HEK293T (cell line): ENCODE results near the gene BLVRA.

Source experiments
- BHLHE40 ChIP-seq: fragments of 450-650 bp; IDR thresholded peaks from 2 replicates; pipeline ENCODE4 v1.6.1; 2016; ENCODE audit warnings: mild to moderate bottlenecking, moderate library complexity, borderline replicate concordance
- CTBP1 ChIP-seq: fragments of 450-650 bp; IDR thresholded peaks from 2 replicates; pipeline ENCODE4 v1.6.1; 2016; ENCODE audit warnings: borderline replicate concordance
- ELF4 ChIP-seq: fragments of 450-650 bp; IDR thresholded peaks from 2 replicates; pipeline ENCODE4 v1.6.1; 2017; ENCODE audit warnings: antibody characterized with exemption
- FOXA1 ChIP-seq: fragments of 450-650 bp; IDR thresholded peaks from 2 replicates; pipeline ENCODE4 v1.6.1; 2016; ENCODE audit warnings: mild to moderate bottlenecking
- FOXK2 ChIP-seq: fragments of 450-650 bp; IDR thresholded peaks from 2 replicates; pipeline ENCODE4 v1.6.1; 2016; ENCODE audit warnings: mild to moderate bottlenecking
- FOXM1 ChIP-seq: fragments of 450-650 bp; IDR thresholded peaks from 2 replicates; pipeline ENCODE4 v1.6.1; 2017; ENCODE audit warnings: mild to moderate bottlenecking, borderline replicate concordance
- HDGF ChIP-seq: fragments of 450-650 bp; IDR thresholded peaks from 2 replicates; pipeline ENCODE4 v1.6.1; 2017; ENCODE audit warnings: antibody characterized with exemption, borderline replicate concordance
- L3MBTL2 ChIP-seq: fragments of 450-650 bp; conservative IDR thresholded peaks from 2 replicates; pipeline ENCODE4 v1.6.1; 2016; ENCODE audit warnings: mild to moderate bottlenecking
- LEF1 ChIP-seq: fragments of 450-650 bp; IDR thresholded peaks from 2 replicates; pipeline ENCODE4 v1.6.1; 2017; ENCODE audit warnings: mild to moderate bottlenecking, borderline replicate concordance
- PKNOX1 ChIP-seq: fragments of 450-650 bp; IDR thresholded peaks from 2 replicates; pipeline ENCODE4 v1.6.1; 2016
- SP1 ChIP-seq: fragments of 450-650 bp; IDR thresholded peaks from 2 replicates; pipeline ENCODE4 v1.6.1; 2017
- SUZ12 ChIP-seq: fragments of 450-650 bp; IDR thresholded peaks from 2 replicates; pipeline ENCODE4 v1.6.1; 2016; ENCODE audit warnings: mild to moderate bottlenecking
- TARDBP ChIP-seq: fragments of 450-650 bp; IDR thresholded peaks from 2 replicates; pipeline ENCODE4 v1.6.1; 2016

GRCh38 chr7:43711503-43711902 is 47.0 kb upstream of the BLVRA start:
- no peak for TF ChIP-seq L3MBTL2
- no peak for TF ChIP-seq TARDBP
- no peak for TF ChIP-seq FOXA1
- no peak for TF ChIP-seq BHLHE40
- TF ChIP-seq FOXK2: no peak
- no peak for TF ChIP-seq HDGF
- no peak for TF ChIP-seq SUZ12
- no peak for TF ChIP-seq SP1
- no peak for TF ChIP-seq PKNOX1
- TF ChIP-seq ELF4: no peak
- TF ChIP-seq CTBP1: no peak
- no peak for TF ChIP-seq FOXM1
- no peak for TF ChIP-seq LEF1
